ENCODE results near the gene NAV2. TPM values are rescaled to one million over a fixed set of nuclear protein-coding genes. Genes with fewer than 3 reads are reported as not detected.

Gene NAV2
- total and polyA plus RNA-seq, 2 experiments from 2014 or later, result 26.0 to 45.0 TPM

DNA sequence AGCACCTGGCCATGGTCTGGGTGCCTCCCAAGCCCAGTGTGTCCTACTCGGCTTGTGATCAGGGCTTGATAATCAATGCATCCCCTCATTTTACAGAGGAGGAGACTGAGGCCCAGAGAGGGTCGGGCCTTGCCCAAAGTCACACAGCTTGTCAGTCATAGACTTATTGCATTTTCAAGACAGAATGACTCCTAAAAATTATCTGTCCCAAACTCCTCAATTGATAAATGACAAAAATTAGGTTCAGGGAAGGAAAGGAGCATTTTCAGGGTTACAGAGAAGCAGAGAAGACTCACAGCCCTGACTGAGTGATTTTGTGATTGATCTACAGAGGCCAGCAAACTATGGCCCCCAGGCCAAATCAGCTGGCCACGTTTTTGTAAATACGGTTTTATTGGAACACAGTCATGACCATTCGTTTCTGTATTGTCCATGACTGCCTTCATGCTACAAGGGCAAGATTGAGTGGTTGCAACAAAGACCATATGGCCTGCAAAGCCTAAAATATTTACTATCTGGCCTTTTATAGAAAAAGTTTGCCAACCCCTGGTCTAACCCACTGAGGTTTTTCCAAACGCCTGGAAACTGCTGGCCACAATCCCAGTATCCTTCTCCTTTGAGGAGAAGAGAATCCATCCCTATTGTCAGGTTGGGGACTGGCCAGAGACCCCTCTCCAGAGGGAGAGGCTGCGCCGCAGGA lies 35.1 kb upstream of the NAV2 start (continued):
- TF ChIP-seq, protein P1, sequence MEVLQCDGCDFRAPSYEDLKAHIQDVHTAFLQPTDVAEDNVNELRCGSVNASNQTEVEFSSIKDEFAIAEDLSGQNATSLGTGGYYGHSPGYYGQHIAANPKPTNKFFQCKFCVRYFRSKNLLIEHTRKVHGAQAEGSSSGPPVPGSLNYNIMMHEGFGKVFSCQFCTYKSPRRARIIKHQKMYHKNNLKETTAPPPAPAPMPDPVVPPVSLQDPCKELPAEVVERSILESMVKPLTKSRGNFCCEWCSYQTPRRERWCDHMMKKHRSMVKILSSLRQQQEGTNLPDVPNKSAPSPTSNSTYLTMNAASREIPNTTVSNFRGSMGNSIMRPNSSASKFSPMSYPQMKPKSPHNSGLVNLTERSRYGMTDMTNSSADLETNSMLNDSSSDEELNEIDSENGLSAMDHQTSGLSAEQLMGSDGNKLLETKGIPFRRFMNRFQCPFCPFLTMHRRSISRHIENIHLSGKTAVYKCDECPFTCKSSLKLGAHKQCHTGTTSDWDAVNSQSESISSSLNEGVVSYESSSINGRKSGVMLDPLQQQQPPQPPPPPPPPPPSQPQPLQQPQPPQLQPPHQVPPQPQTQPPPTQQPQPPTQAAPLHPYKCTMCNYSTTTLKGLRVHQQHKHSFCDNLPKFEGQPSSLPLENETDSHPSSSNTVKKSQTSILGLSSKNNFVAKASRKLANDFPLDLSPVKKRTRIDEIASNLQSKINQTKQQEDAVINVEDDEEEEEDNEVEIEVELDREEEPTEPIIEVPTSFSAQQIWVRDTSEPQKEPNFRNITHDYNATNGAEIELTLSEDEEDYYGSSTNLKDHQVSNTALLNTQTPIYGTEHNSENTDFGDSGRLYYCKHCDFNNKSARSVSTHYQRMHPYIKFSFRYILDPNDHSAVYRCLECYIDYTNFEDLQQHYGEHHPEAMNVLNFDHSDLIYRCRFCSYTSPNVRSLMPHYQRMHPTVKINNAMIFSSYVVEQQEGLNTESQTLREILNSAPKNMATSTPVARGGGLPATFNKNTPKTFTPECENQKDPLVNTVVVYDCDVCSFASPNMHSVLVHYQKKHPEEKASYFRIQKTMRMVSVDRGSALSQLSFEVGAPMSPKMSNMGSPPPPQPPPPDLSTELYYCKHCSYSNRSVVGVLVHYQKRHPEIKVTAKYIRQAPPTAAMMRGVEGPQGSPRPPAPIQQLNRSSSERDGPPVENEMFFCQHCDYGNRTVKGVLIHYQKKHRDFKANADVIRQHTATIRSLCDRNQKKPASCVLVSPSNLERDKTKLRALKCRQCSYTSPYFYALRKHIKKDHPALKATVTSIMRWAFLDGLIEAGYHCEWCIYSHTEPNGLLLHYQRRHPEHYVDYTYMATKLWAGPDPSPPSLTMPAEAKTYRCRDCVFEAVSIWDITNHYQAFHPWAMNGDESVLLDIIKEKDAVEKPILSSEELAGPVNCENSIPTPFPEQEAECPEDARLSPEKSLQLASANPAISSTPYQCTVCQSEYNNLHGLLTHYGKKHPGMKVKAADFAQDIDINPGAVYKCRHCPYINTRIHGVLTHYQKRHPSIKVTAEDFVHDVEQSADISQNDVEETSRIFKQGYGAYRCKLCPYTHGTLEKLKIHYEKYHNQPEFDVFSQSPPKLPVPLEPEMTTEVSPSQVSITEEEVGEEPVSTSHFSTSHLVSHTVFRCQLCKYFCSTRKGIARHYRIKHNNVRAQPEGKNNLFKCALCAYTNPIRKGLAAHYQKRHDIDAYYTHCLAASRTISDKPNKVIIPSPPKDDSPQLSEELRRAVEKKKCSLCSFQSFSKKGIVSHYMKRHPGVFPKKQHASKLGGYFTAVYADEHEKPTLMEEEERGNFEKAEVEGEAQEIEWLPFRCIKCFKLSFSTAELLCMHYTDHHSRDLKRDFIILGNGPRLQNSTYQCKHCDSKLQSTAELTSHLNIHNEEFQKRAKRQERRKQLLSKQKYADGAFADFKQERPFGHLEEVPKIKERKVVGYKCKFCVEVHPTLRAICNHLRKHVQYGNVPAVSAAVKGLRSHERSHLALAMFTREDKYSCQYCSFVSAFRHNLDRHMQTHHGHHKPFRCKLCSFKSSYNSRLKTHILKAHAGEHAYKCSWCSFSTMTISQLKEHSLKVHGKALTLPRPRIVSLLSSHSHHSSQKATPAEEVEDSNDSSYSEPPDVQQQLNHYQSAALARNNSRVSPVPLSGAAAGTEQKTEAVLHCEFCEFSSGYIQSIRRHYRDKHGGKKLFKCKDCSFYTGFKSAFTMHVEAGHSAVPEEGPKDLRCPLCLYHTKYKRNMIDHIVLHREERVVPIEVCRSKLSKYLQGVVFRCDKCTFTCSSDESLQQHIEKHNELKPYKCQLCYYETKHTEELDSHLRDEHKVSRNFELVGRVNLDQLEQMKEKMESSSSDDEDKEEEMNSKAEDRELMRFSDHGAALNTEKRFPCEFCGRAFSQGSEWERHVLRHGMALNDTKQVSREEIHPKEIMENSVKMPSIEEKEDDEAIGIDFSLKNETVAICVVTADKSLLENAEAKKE (CRISPR knock-in tag; IDR thresholded peaks at IDR 0.05), result no peak
- TF ChIP-seq EZH2phosphoT487 (IDR thresholded peaks at IDR 0.05; ENCODE audit: unreplicated experiment), result no peak
- TF ChIP-seq STAT1 (IDR thresholded peaks at IDR 0.05; ENCODE audit: unreplicated experiment), result no peak
- TF ChIP-seq EZH2 (IDR thresholded peaks at IDR 0.05; ENCODE audit: low read depth, unreplicated experiment), result no peak
- no peak for TF ChIP-seq ZNF331 (CRISPR knock-in tag; IDR thresholded peaks at IDR 0.05; ENCODE audit: low read depth)
- TF ChIP-seq NANOG (IDR thresholded peaks at IDR 0.05; ENCODE audit: borderline replicate concordance), result no peak
- no peak for TF ChIP-seq ZNF114 (CRISPR knock-in tag; IDR thresholded peaks at IDR 0.05)

DNA sequence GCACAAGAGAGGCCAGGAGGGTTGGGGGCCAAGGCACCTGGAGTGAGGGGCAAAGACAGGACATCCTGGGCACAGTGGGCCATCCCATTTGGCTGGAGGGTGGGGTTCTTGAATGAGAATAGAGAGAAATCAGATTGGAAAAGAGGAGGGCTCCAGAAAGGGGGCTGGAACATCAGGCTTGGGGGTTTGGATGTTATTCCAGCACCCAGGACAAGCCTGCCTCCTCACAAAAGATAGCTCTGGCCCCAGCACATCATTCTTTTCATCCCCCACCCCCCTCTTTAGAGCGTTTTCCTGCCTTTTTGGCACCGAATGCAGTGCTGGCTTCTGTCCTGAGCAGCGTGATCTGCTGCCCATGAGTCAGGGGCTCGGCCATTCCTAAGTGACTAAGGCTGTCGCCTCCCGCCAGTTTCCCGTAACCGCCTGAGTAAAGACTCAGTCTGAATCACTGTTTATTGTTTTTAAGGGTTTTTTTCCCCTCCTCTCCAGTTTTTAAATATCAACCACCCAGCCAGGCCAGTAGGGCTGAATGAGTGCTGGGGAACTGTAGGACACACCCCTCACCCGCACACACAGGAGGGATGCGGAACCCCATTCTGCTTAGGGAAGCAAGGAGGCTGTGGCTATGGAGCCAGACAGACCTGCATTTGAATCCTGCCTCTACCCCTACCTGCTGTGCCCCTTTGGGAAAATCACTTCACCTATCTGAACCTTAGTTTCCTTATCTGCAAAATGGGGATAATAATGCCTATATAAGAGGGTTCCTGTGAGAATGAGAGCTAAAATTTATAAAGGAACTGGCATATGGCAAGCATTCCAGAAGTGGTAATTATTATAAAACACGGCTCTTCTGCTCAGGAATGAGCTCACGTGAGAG lies 32.4 kb upstream of the NAV2 start:
- ATAC-seq (peak; percentile 78), DNase-seq (ENCODE audit: low spot score) (peak; percentile 59)
- H3K4me2 ChIP-seq, result peak overlapping the region; percentile 49
- H3F3A ChIP-seq (replicated peaks; ENCODE audit: low read depth), result no peaks in the 10 kb centered on the region
- no peak overlapping the region for H3K27ac ChIP-seq (ENCODE audit: low read depth)
- Mint-ChIP-seq H3K36me3 (ENCODE audit: low read depth) (no peaks in the 10 kb centered on the region), H3K27ac (0 out of 2 replicates have a peak overlapping the region, but pooled peaks have one; percentile 6), H3K4me1 (peaks cover 32% of the 10 kb centered on the region), H3K9me3 (no peaks in the 10 kb centered on the region), H3K27me3 (ENCODE audit: insufficient read depth, low read depth, poor library complexity) (peaks cover 14% of the 10 kb centered on the region), H3K4me3 (no peak overlapping the region)
- peaks cover 12% of the 10 kb centered on the region; the same call in 1 of the 2 replicates for H3K4me1 ChIP-seq (ENCODE audit: insufficient read depth)
- TF ChIP-seq, protein P2, sequence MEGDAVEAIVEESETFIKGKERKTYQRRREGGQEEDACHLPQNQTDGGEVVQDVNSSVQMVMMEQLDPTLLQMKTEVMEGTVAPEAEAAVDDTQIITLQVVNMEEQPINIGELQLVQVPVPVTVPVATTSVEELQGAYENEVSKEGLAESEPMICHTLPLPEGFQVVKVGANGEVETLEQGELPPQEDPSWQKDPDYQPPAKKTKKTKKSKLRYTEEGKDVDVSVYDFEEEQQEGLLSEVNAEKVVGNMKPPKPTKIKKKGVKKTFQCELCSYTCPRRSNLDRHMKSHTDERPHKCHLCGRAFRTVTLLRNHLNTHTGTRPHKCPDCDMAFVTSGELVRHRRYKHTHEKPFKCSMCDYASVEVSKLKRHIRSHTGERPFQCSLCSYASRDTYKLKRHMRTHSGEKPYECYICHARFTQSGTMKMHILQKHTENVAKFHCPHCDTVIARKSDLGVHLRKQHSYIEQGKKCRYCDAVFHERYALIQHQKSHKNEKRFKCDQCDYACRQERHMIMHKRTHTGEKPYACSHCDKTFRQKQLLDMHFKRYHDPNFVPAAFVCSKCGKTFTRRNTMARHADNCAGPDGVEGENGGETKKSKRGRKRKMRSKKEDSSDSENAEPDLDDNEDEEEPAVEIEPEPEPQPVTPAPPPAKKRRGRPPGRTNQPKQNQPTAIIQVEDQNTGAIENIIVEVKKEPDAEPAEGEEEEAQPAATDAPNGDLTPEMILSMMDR (conservative IDR thresholded peaks at IDR 0.05; ENCODE audit: low read depth in 2 of 2), result no peak
- TF ChIP-seq EZH2phosphoT487 (IDR thresholded peaks at IDR 0.05; ENCODE audit: unreplicated experiment) (no peak), JUNB (IDR thresholded peaks at IDR 0.05; ENCODE audit: unreplicated experiment) (no peak), ZNF114 (CRISPR knock-in tag; IDR thresholded peaks at IDR 0.05) (no peak), NANOG (IDR thresholded peaks at IDR 0.05; ENCODE audit: borderline replicate concordance) (no peak), POLR2AphosphoS5 (IDR thresholded peaks at IDR 0.05; ENCODE audit: low read depth) (no peak)
- TF ChIP-seq, protein P3, sequence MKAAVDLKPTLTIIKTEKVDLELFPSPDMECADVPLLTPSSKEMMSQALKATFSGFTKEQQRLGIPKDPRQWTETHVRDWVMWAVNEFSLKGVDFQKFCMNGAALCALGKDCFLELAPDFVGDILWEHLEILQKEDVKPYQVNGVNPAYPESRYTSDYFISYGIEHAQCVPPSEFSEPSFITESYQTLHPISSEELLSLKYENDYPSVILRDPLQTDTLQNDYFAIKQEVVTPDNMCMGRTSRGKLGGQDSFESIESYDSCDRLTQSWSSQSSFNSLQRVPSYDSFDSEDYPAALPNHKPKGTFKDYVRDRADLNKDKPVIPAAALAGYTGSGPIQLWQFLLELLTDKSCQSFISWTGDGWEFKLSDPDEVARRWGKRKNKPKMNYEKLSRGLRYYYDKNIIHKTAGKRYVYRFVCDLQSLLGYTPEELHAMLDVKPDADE (IDR thresholded peaks at IDR 0.05), result no peak
- no peaks in the 10 kb centered on the region for H3K79me2 ChIP-seq (replicated peaks; ENCODE audit: insufficient read depth)
- no peaks in the 10 kb centered on the region for H3K9me2 ChIP-seq (ENCODE audit: insufficient read depth)
- peak overlapping the region; percentile 94 for H2AFZ ChIP-seq
- H3K36me3 ChIP-seq (ENCODE audit: insufficient read depth), result no peaks in the 10 kb centered on the region
- H3K27me3 ChIP-seq (ENCODE audit: insufficient read depth), result no peaks in the 10 kb centered on the region
- no peak overlapping the region for H3K4me3 ChIP-seq
- no peaks in the 10 kb centered on the region for H4K20me1 ChIP-seq (replicated peaks; ENCODE audit: insufficient read depth)

Measured in GM23338 (cell line).